Measurements from ENCODE around the gene CYP20A1. TPM values are rescaled to one million over a fixed set of nuclear protein-coding genes. Genes with fewer than 3 reads are reported as not detected.
A peak's percentile ranks its signal among the peaks of the same experiment; 100 is the strongest.
"Not testable (repeated sequence)": the region's sequence is repeated elsewhere in the genome, so short reads cannot be mapped to it uniquely, and the experiment has no call there.

The CYP20A1 gene
- 22.2 and 27.2 TPM in 2 replicates for total RNA-seq (2014; rRNA removed; shearing (Covaris generic))

GRCh38 chr2:203238704-203239526 is at the start of gene CYP20A1:
Gene CYP20A1, plus strand, starts transcription at chr2:203239018. Its CDS starts 45 bp downstream, at chr2:203239063.
- Histone ChIP-seq H3K4me1 (replicated peaks) (no peaks in the 10 kb centered on the region), H3K4me3 (peak within 1 kb of the TSS; percentile 80), H3K27ac (peak within 1 kb of the TSS; percentile 93), H3K27me3 (replicated peaks) (no peaks in the 10 kb centered on the region), H3K9me3 (replicated peaks) (no peaks in the 10 kb centered on the region), H3K36me3 (peaks cover 18% of the 10 kb centered on the region)
- peak; percentile 97 to 99 for DNase-seq (ENCODE audit: low read depth in 1 of 2, low spot score in 2 of 2)

GRCh38 chr2:203190547-203190946 is 48.3 kb upstream of the CYP20A1 start:
- not testable (repeated sequence) for H3K27me3 ChIP-seq (replicated peaks); H3K9me3 ChIP-seq (replicated peaks); DNase-seq (ENCODE audit: low read depth in 1 of 2, low spot score in 2 of 2); H3K27ac ChIP-seq; H3K4me3 ChIP-seq; H3K4me1 ChIP-seq (replicated peaks)
- peaks cover 13% of the 10 kb centered on the region for H3K36me3 ChIP-seq

- not testable (repeated sequence) for H3K27me3 ChIP-seq (replicated peaks); H3K4me1 ChIP-seq (replicated peaks); DNase-seq (ENCODE audit: low read depth in 1 of 2, low spot score in 2 of 2); H3K36me3 ChIP-seq; H3K9me3 ChIP-seq (replicated peaks); H3K4me3 ChIP-seq; H3K27ac ChIP-seq
These were observed 47.8 kb upstream of the CYP20A1 start for GRCh38 chr2:203191026-203191425.

- H3K4me1 ChIP-seq (replicated peaks) = no peaks in the 10 kb centered on the region
- H3K4me3 ChIP-seq = no peak overlapping the region
- no peak for DNase-seq (ENCODE audit: low read depth in 1 of 2, low spot score in 2 of 2)
- H3K36me3 ChIP-seq = peaks cover 7% of the 10 kb centered on the region; the same call in 1 of the 2 replicates
- H3K9me3 ChIP-seq (replicated peaks) = no peaks in the 10 kb centered on the region
- H3K27me3 ChIP-seq (replicated peaks) = no peaks in the 10 kb centered on the region
- H3K27ac ChIP-seq = no peak overlapping the region
These were observed 46.9 kb upstream of the CYP20A1 start for GRCh38 chr2:203191961-203192360.

- Histone ChIP-seq H3K4me1 (replicated peaks) (no peaks in the 10 kb centered on the region), H3K27ac (no peak overlapping the region), H3K36me3 (peaks cover 7% of the 10 kb centered on the region; the same call in 1 of the 2 replicates), H3K4me3 (no peak overlapping the region), H3K9me3 (replicated peaks) (no peaks in the 10 kb centered on the region), H3K27me3 (replicated peaks) (no peaks in the 10 kb centered on the region)
- DNase-seq (ENCODE audit: low read depth in 1 of 2, low spot score in 2 of 2) = no peak
These were observed 43.3 kb upstream of the CYP20A1 start for GRCh38 chr2:203195331-203196036.

- DNase-seq (ENCODE audit: low read depth in 1 of 2, low spot score in 2 of 2) = no peak
- Histone ChIP-seq H3K4me3 (no peak overlapping the region), H3K4me1 (replicated peaks) (no peaks in the 10 kb centered on the region), H3K27ac (no peak overlapping the region), H3K9me3 (replicated peaks) (no peaks in the 10 kb centered on the region), H3K27me3 (replicated peaks) (no peaks in the 10 kb centered on the region), H3K36me3 (no peaks in the 10 kb centered on the region)
These were observed 38.0 kb upstream of the CYP20A1 start for GRCh38 chr2:203200866-203201265.

- Histone ChIP-seq H3K27ac (no peak overlapping the region), H3K4me1 (replicated peaks) (no peaks in the 10 kb centered on the region), H3K36me3 (no peaks in the 10 kb centered on the region), H3K4me3 (no peak overlapping the region), H3K9me3 (replicated peaks) (no peaks in the 10 kb centered on the region), H3K27me3 (replicated peaks) (no peaks in the 10 kb centered on the region)
- no peak for DNase-seq (ENCODE audit: low read depth in 1 of 2, low spot score in 2 of 2)
These were observed 37.4 kb upstream of the CYP20A1 start for GRCh38 chr2:203201426-203201825.

- Histone ChIP-seq H3K36me3 (no peaks in the 10 kb centered on the region), H3K27ac (no peak overlapping the region), H3K4me3 (no peak overlapping the region), H3K9me3 (replicated peaks) (no peaks in the 10 kb centered on the region), H3K27me3 (replicated peaks) (no peaks in the 10 kb centered on the region), H3K4me1 (replicated peaks) (no peaks in the 10 kb centered on the region)
- DNase-seq (ENCODE audit: low read depth in 1 of 2, low spot score in 2 of 2) = no peak
These were observed 29.3 kb upstream of the CYP20A1 start for GRCh38 chr2:203209538-203209937.

- H3K4me3 ChIP-seq = no peak overlapping the region
- DNase-seq (ENCODE audit: low read depth in 1 of 2, low spot score in 2 of 2) = no peak
These were observed 13.3 kb upstream of the CYP20A1 start for GRCh38 chr2:203225423-203226039.

GRCh38 chr2:203229674-203230073 is 9.1 kb upstream of the CYP20A1 start:
- H3K27me3 ChIP-seq (replicated peaks); H3K4me3 ChIP-seq; H3K27ac ChIP-seq; H3K9me3 ChIP-seq (replicated peaks); H3K4me1 ChIP-seq (replicated peaks); H3K36me3 ChIP-seq; DNase-seq (ENCODE audit: low read depth in 1 of 2, low spot score in 2 of 2): not testable (repeated sequence)

More at GRCh38 chr2:203225423-203226039, 13.3 kb upstream of the CYP20A1 start:
- Histone ChIP-seq H3K9me3 (replicated peaks) (no peaks in the 10 kb centered on the region), H3K4me1 (replicated peaks) (no peaks in the 10 kb centered on the region), H3K27ac (no peak overlapping the region), H3K27me3 (replicated peaks) (no peaks in the 10 kb centered on the region), H3K36me3 (no peaks in the 10 kb centered on the region)

- DNase-seq (ENCODE audit: low read depth in 1 of 2, low spot score in 2 of 2) = no peak
- H3K4me3 ChIP-seq = peak overlapping the region; percentile 80
- no peaks in the 10 kb centered on the region for H3K9me3 ChIP-seq (replicated peaks)
- H3K36me3 ChIP-seq = peaks cover 16% of the 10 kb centered on the region
- no peak overlapping the region for H3K27ac ChIP-seq
- H3K27me3 ChIP-seq (replicated peaks) = no peaks in the 10 kb centered on the region
- no peaks in the 10 kb centered on the region for H3K4me1 ChIP-seq (replicated peaks)
These were observed 1.2 kb upstream of the CYP20A1 start for GRCh38 chr2:203237346-203238238.

GRCh38 chr2:203238292-203238703 is 520 bp upstream of the CYP20A1 start:
- Histone ChIP-seq H3K4me3 (peak overlapping the region; percentile 80), H3K4me1 (replicated peaks) (no peaks in the 10 kb centered on the region), H3K36me3 (peaks cover 16% of the 10 kb centered on the region), H3K9me3 (replicated peaks) (no peaks in the 10 kb centered on the region), H3K27me3 (replicated peaks) (no peaks in the 10 kb centered on the region), H3K27ac (peak overlapping the region; percentile 93)
- no peak for DNase-seq (ENCODE audit: low read depth in 1 of 2, low spot score in 2 of 2)

- Histone ChIP-seq H3K36me3 (peaks cover 23% of the 10 kb centered on the region), H3K9me3 (replicated peaks) (no peaks in the 10 kb centered on the region), H3K4me3 (no peak overlapping the region), H3K4me1 (replicated peaks) (no peaks in the 10 kb centered on the region), H3K27me3 (replicated peaks) (no peaks in the 10 kb centered on the region), H3K27ac (no peak overlapping the region)
- DNase-seq (ENCODE audit: low read depth in 1 of 2, low spot score in 2 of 2) = no peak
These were observed 1.7 kb downstream of the CYP20A1 start for GRCh38 chr2:203240491-203240890.

All from SJSA1 (cell line).